ENCODE measurements around the gene NCOA6.

- TF ChIP-seq MXI1 (IDR thresholded peaks at IDR 0.05; ENCODE audit: borderline replicate concordance, low read depth, low read length) (no peak), POLR2A (IDR thresholded peaks at IDR 0.05; ENCODE audit: low read depth, low read length) (0 out of 2 replicates have a peak, but pooled peaks have one; percentile 60), MAFK (IDR thresholded peaks at IDR 0.05; ENCODE audit: low read depth, low read length) (no peak), FOS (IDR thresholded peaks at IDR 0.05; ENCODE audit: low read depth, low read length) (no peak), CHD1 (IDR thresholded peaks at IDR 0.05; ENCODE audit: low read depth, low read length) (no peak), RFX5 (IDR thresholded peaks at IDR 0.05; ENCODE audit: low read depth, low read length) (no peak), USF2 (IDR thresholded peaks at IDR 0.05; ENCODE audit: low read depth, low read length) (no peak), RCOR1 (IDR thresholded peaks at IDR 0.05; ENCODE audit: insufficient replicate concordance, low read length) (no peak), RAD21 (IDR thresholded peaks at IDR 0.05; ENCODE audit: low read length) (peak; percentile 99)
- TF ChIP-seq, protein P1, sequence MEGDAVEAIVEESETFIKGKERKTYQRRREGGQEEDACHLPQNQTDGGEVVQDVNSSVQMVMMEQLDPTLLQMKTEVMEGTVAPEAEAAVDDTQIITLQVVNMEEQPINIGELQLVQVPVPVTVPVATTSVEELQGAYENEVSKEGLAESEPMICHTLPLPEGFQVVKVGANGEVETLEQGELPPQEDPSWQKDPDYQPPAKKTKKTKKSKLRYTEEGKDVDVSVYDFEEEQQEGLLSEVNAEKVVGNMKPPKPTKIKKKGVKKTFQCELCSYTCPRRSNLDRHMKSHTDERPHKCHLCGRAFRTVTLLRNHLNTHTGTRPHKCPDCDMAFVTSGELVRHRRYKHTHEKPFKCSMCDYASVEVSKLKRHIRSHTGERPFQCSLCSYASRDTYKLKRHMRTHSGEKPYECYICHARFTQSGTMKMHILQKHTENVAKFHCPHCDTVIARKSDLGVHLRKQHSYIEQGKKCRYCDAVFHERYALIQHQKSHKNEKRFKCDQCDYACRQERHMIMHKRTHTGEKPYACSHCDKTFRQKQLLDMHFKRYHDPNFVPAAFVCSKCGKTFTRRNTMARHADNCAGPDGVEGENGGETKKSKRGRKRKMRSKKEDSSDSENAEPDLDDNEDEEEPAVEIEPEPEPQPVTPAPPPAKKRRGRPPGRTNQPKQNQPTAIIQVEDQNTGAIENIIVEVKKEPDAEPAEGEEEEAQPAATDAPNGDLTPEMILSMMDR (conservative IDR thresholded peaks at IDR 0.05; ENCODE audit: low read depth, low read length) = peak; percentile 98
Observed at GRCh38 chr20:34874094-34874654, 48.7 kb upstream of the NCOA6 start.
